CD14-positive monocyte (primary cell): ENCODE results near the gene ERICH4. TPM values are rescaled to one million over a fixed set of nuclear protein-coding genes. Genes with fewer than 3 reads are reported as not detected.
"Not testable (repeated sequence)": the region's sequence is repeated elsewhere in the genome, so short reads cannot be mapped to it uniquely, and the experiment has no call there.

Source experiments
- DNase-seq, 3 donors: peaks; one replicate each; pipeline ENCODE4 v3.0.0-alpha.2; 2011 to 2022
- H2AFZ ChIP-seq: 2 replicates; pipeline ENCODE4 v1.6.0; 2012; ENCODE audit warnings: mild to moderate bottlenecking, low read depth, low read length, inconsistent platforms; ENCODE audit not compliant: insufficient read depth, poor library complexity, severe bottlenecking
- H3K27ac ChIP-seq, 2 donors: 1 replicate in 1 of 2; 2 replicates in 1 of 2; pipeline ENCODE4 v1.5.1; 2012 to 2013; ENCODE audit warnings: low read length in 2 of 2, control low read depth in 1 of 2, inconsistent platforms in 1 of 2, low read depth in 1 of 2, mild to moderate bottlenecking in 1 of 2
- H3K27me3 ChIP-seq, 2 donors: one replicate each; pipeline versions ENCODE4 v1.6.0 to v1.6.1; 2011 to 2013; ENCODE audit warnings: low read length in 2 of 2; ENCODE audit not compliant: control insufficient read depth in 2 of 2, insufficient read depth in 2 of 2
- H3K36me3 ChIP-seq, 2 donors: replicated peaks in 1 of 2; 1 replicate in 1 of 2; 2 replicates in 1 of 2; pipeline versions ENCODE4 v1.5.1 to v1.6.1; 2012 to 2013; ENCODE audit warnings: low read length in 2 of 2, control low read depth in 1 of 2, inconsistent platforms in 1 of 2, mild to moderate bottlenecking in 1 of 2; ENCODE audit not compliant: insufficient read depth in 2 of 2, control insufficient read depth in 1 of 2
- H3K4me1 ChIP-seq, 2 donors: 1 replicate in 1 of 2; 2 replicates in 1 of 2; pipeline versions ENCODE4 v1.5.1 to v1.6.1; 2012 to 2013; ENCODE audit warnings: low read length in 2 of 2, control low read depth in 1 of 2, inconsistent platforms in 1 of 2, mild to moderate bottlenecking in 1 of 2, moderate library complexity in 1 of 2; ENCODE audit not compliant: insufficient read depth in 2 of 2, control insufficient read depth in 1 of 2
- H3K4me2 ChIP-seq: replicated peaks from 2 replicates; pipeline ENCODE3; 2012; ENCODE audit warnings: low read length, moderate library complexity, mild to moderate bottlenecking; ENCODE audit not compliant: poor library complexity, severe bottlenecking; ENCODE audit errors: extremely low read depth
- H3K4me3 ChIP-seq, 3 experiments: fragments of 200-600 bp in 1 of 3; sonication (generic) in 1 of 3; replicated peaks in 1 of 3; 1 replicate in 2 of 3; 2 replicates in 1 of 3; pipeline ENCODE4 v1.5.1; 2011 to 2013; ENCODE audit warnings: low read length in 3 of 3, mild to moderate bottlenecking in 3 of 3, control low read depth in 2 of 3, low read depth in 2 of 3, inconsistent platforms in 1 of 3, moderate library complexity in 1 of 3
- H3K79me2 ChIP-seq: 2 replicates; pipeline ENCODE4 v1.6.0; 2012; ENCODE audit warnings: mild to moderate bottlenecking, control low read depth, inconsistent platforms, low read length, moderate library complexity; ENCODE audit not compliant: insufficient read depth
- H3K9ac ChIP-seq: 2 replicates; pipeline ENCODE4 v1.6.0; 2017; ENCODE audit warnings: low read length, mild to moderate bottlenecking; ENCODE audit not compliant: insufficient read depth, poor library complexity, severe bottlenecking
- H3K9me3 ChIP-seq, 2 donors: replicated peaks in 1 of 2; 1 replicate in 1 of 2; 2 replicates in 1 of 2; pipeline versions ENCODE4 v1.5.1 to v1.6.1; 2012 to 2013; ENCODE audit warnings: low read length in 2 of 2, control low read depth in 1 of 2; ENCODE audit not compliant: control insufficient read depth in 1 of 2, insufficient read depth in 1 of 2
- H4K20me1 ChIP-seq: 2 replicates; pipeline ENCODE4 v1.6.0; 2012; ENCODE audit warnings: mild to moderate bottlenecking, low read length, control low read depth, moderate library complexity; ENCODE audit not compliant: insufficient read depth
- H3K27ac Mint-ChIP-seq, 7 donors: one replicate each; pipeline ENCODE4 v1.8.0; 2020; ENCODE audit warnings: mild to moderate bottlenecking in 7 of 7, mixed read lengths in 7 of 7, moderate library complexity in 6 of 7, inconsistent platforms in 2 of 7
- H3K27me3 Mint-ChIP-seq, 3 donors: one replicate each; pipeline ENCODE4 v1.8.0; 2021 to 2022; ENCODE audit warnings: low read depth in 3 of 3, mild to moderate bottlenecking in 3 of 3, mixed read lengths in 3 of 3, moderate library complexity in 3 of 3, inconsistent platforms in 1 of 3
- H3K36me3 Mint-ChIP-seq, 2 donors: one replicate each; pipeline ENCODE4 v1.8.0; 2020; ENCODE audit warnings: mixed read lengths in 2 of 2, inconsistent platforms in 1 of 2, mild to moderate bottlenecking in 1 of 2
- H3K4me1 Mint-ChIP-seq: one replicate; pipeline ENCODE4 v1.8.0; 2020; ENCODE audit warnings: mild to moderate bottlenecking, mixed read lengths
- H3K4me3 Mint-ChIP-seq, 2 donors: one replicate each; pipeline ENCODE4 v1.8.0; 2020; ENCODE audit warnings: mild to moderate bottlenecking in 2 of 2, mixed read lengths in 2 of 2, moderate library complexity in 1 of 2
- H3K9me3 Mint-ChIP-seq, 7 donors: one replicate each; pipeline ENCODE4 v1.8.0; 2020 to 2022; ENCODE audit warnings: mixed read lengths in 7 of 7, mild to moderate bottlenecking in 6 of 7, moderate library complexity in 6 of 7, inconsistent platforms in 2 of 7
- WGBS: methylation state at CpG from one replicate; pipeline ENCODE4 v1.1.5; 2013; ENCODE audit warnings: missing lambda C conversion rate; ENCODE audit not compliant: insufficient coverage; 5-methylcytosine and 5-hydroxymethylcytosine counted together
- intact Hi-C, 2 donors: fragments of 100-400 bp; cut with micrococcal nuclease; formaldehyde crosslinking; loops; one replicate each; pipeline versions ENCODE4 v1.15.0 to v1.15.1; 2023
- polyA plus RNA-seq, 3 donors: library from polyadenylated mRNA; depleted of rRNA in 1 of 3; unstranded in 2 of 3; stranded (reverse) in 1 of 3; fragments of 300-500 nt in 2 of 3; fragments of >200 nt in 1 of 3; fragmentation: Illumina TruSeq in 2 of 3; gene quantifications; 1 replicate in 2 of 3; 2 replicates in 1 of 3; pipeline ENCODE4 v1.2.3, GENCODE V29; 2012 to 2021
- TF ChIP-seq, protein P1 (sequence below): fragments of 200-600 bp; IDR thresholded peaks from one replicate; pipeline ENCODE4 v1.8.0; 2022; ENCODE audit warnings: antibody characterized with exemption, mild to moderate bottlenecking

Gene ERICH4
- polyA plus RNA-seq, 3 donors: 0.09 TPM; not detected in 2

DNA sequence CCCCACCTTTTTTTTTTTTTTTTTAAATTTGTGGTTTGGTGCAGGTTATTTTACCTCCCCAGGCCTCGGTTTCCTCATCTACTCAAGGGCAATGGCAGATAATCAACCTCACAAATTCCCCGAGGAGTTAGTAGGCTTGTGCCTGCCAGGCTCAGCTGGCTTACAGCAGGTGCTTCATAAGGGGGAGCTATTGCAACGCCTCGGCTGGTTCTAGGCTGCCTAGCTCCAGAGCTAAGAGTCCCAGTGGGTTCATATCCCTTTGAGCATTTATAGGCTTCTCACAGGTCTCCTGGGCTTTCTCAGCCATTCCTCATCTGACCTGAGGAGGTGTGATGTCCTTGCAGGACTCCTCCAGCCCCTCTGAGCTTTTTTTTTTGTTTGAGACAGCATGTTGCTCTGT, 34.7 kb upstream of the ERICH4 start:
- peaks cover 0 to 2% (median 0%) of the 10 kb centered on the region in 3 donors for H3K27me3 Mint-ChIP-seq
- no peak for DNase-seq
- peaks cover 0 to 3% (median 0%) of the 10 kb centered on the region in 7 donors for H3K9me3 Mint-ChIP-seq
- H4K20me1 ChIP-seq: no peaks in the 10 kb centered on the region
- no peaks in the 10 kb centered on the region for H3K27me3 ChIP-seq
- TF ChIP-seq, protein P1, sequence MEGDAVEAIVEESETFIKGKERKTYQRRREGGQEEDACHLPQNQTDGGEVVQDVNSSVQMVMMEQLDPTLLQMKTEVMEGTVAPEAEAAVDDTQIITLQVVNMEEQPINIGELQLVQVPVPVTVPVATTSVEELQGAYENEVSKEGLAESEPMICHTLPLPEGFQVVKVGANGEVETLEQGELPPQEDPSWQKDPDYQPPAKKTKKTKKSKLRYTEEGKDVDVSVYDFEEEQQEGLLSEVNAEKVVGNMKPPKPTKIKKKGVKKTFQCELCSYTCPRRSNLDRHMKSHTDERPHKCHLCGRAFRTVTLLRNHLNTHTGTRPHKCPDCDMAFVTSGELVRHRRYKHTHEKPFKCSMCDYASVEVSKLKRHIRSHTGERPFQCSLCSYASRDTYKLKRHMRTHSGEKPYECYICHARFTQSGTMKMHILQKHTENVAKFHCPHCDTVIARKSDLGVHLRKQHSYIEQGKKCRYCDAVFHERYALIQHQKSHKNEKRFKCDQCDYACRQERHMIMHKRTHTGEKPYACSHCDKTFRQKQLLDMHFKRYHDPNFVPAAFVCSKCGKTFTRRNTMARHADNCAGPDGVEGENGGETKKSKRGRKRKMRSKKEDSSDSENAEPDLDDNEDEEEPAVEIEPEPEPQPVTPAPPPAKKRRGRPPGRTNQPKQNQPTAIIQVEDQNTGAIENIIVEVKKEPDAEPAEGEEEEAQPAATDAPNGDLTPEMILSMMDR: no peak
- H3K36me3 ChIP-seq: peaks cover 18 to 28% of the 10 kb centered on the region in 2 donors
- peak overlapping the region; percentile 93 to 94 for H3K27ac ChIP-seq
- no peak overlapping the region for H2AFZ ChIP-seq
- H3K79me2 ChIP-seq: peaks cover 51% of the 10 kb centered on the region
- H3K9ac ChIP-seq: peak overlapping the region; percentile 53
- H3K4me1 ChIP-seq: peaks cover 68 to 75% of the 10 kb centered on the region in 2 donors
- H3K27ac Mint-ChIP-seq: peak overlapping the region; percentile 96 to 100 (median 99)
- no peak overlapping the region for H3K4me3 Mint-ChIP-seq
- intact Hi-C loops: no loop called here
- no peaks in the 10 kb centered on the region for H3K9me3 ChIP-seq
- peaks cover 70% of the 10 kb centered on the region for H3K4me1 Mint-ChIP-seq
- peak overlapping the region in 1 of 3 experiments; percentile 27 for H3K4me3 ChIP-seq
- peak overlapping the region; percentile 52 for H3K4me2 ChIP-seq
- 36% methylated on average over 4 of the region's 4 CpGs for WGBS
- H3K36me3 Mint-ChIP-seq: peaks cover 35 to 43% of the 10 kb centered on the region in 2 donors

DNA sequence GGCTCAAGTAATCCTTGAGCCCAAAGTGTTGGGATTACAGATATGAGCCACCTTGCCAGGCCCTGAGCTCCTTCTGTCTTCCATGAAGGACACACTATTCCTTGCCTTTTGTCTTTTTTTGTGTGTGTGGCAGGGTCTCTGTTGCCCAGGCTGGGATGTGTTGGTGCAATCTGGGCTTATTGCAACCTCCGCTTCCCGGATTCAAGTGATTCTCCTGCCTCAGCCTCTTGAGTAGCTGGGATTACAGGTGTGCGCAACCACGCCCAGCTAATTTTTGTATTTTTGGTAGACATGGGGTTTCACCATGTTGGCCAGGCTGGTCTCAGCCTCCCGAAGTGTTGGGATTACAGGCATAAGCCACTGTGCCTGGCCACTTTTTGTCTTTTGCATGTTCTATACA, 34.1 kb upstream of the ERICH4 start:
- DNase-seq, H3K9me3 Mint-ChIP-seq, intact Hi-C loops, H3K27me3 Mint-ChIP-seq, H3K27me3 ChIP-seq, H2AFZ ChIP-seq, H3K9me3 ChIP-seq, H4K20me1 ChIP-seq: not testable (repeated sequence)
- Histone ChIP-seq H3K79me2 (peaks cover 45% of the 10 kb centered on the region), H3K4me3 (peak overlapping the region in 1 of 3 experiments; percentile 27), H3K4me2 (peak overlapping the region; percentile 52), H3K36me3 (peaks cover 23 to 29% of the 10 kb centered on the region in 2 donors), H3K4me1 (peaks cover 68 to 81% of the 10 kb centered on the region in 2 donors), H3K9ac (peak overlapping the region; percentile 62), H3K27ac (peak overlapping the region; percentile 93 to 94)
- 72% methylated on average over 3 of the region's 5 CpGs for WGBS
- H3K4me1 Mint-ChIP-seq: peaks cover 75% of the 10 kb centered on the region
- peaks cover 41 to 48% of the 10 kb centered on the region in 2 donors for H3K36me3 Mint-ChIP-seq
- H3K27ac Mint-ChIP-seq: peak overlapping the region; percentile 96 to 100 (median 99)
- peak overlapping the region in 1 of 2 donors; percentile 61 for H3K4me3 Mint-ChIP-seq
